ENCODE measurements around the gene SLC22A31. TPM values are rescaled to one million over a fixed set of nuclear protein-coding genes. Genes with fewer than 3 reads are reported as not detected.
A peak's percentile ranks its signal among the peaks of the same experiment; 100 is the strongest.

The SLC22A31 gene
- total and polyA plus RNA-seq, 9 of the 15 experiments (the other 6 are each of a cell fraction or from before 2014, with no cell fraction given) = 0.29 to 2.2 (median 0.47) TPM; not detected in 3

GRCh38 chr16:89167425-89167941, 32.9 kb downstream of the SLC22A31 start (continued):
- TF ChIP-seq ZBTB5 (IDR thresholded peaks at IDR 0.05) (no peak), PHF21A (IDR thresholded peaks at IDR 0.05; ENCODE audit: borderline replicate concordance, low read depth) (no peak), SAP30 (IDR thresholded peaks at IDR 0.05; ENCODE audit: borderline replicate concordance, insufficient read depth, low read depth, low read length, poor library complexity, severe bottlenecking) (no peak), TAL1 (IDR thresholded peaks at IDR 0.05) (no peak), HSF4 (CRISPR knock-in tag; IDR thresholded peaks at IDR 0.05; ENCODE audit: borderline replicate concordance) (no peak), PHTF2 (CRISPR knock-in tag; IDR thresholded peaks at IDR 0.05) (no peak), ZNF551 (CRISPR knock-in tag; IDR thresholded peaks at IDR 0.05) (no peak), TAF1 (IDR thresholded peaks at IDR 0.05; ENCODE audit: control insufficient read depth, extremely low read depth, insufficient read depth, low read length, severe bottlenecking) (no peak), ASH1L (IDR thresholded peaks at IDR 0.05; ENCODE audit: borderline replicate concordance, low read depth, partially characterized antibody) (no peak), HLTF (IDR thresholded peaks at IDR 0.05) (0 out of 2 replicates have a peak, but pooled peaks have one; percentile 40), PTRF (tag; IDR thresholded peaks at IDR 0.05) (no peak), ZNF324 (CRISPR knock-in tag; IDR thresholded peaks at IDR 0.05) (no peak), RAD51 (IDR thresholded peaks at IDR 0.05; ENCODE audit: borderline replicate concordance, low read depth) (no peak), SOX6 (IDR thresholded peaks at IDR 0.05) (no peak), PML (IDR thresholded peaks at IDR 0.05; ENCODE audit: low read length) (no peak), TEAD2 (tag; IDR thresholded peaks at IDR 0.05) (no peak), ZNF785 (CRISPR knock-in tag; IDR thresholded peaks at IDR 0.05) (no peak), HDAC6 (IDR thresholded peaks at IDR 0.05; ENCODE audit: low read depth, low read length) (no peak), ZNF518B (CRISPR knock-in tag; IDR thresholded peaks at IDR 0.05) (no peak), PRPF4 (IDR thresholded peaks at IDR 0.05; ENCODE audit: insufficient read depth, low read depth, low read length, poor library complexity, severe bottlenecking) (peak; percentile 74), NR2C1 (IDR thresholded peaks at IDR 0.05) (no peak), NR2C1 (tag; IDR thresholded peaks at IDR 0.05) (no peak), DIDO1 (tag; IDR thresholded peaks at IDR 0.05; ENCODE audit: low read depth) (no peak), ARNT (IDR thresholded peaks at IDR 0.05) (no peak)
- TF ChIP-seq, protein P1, sequence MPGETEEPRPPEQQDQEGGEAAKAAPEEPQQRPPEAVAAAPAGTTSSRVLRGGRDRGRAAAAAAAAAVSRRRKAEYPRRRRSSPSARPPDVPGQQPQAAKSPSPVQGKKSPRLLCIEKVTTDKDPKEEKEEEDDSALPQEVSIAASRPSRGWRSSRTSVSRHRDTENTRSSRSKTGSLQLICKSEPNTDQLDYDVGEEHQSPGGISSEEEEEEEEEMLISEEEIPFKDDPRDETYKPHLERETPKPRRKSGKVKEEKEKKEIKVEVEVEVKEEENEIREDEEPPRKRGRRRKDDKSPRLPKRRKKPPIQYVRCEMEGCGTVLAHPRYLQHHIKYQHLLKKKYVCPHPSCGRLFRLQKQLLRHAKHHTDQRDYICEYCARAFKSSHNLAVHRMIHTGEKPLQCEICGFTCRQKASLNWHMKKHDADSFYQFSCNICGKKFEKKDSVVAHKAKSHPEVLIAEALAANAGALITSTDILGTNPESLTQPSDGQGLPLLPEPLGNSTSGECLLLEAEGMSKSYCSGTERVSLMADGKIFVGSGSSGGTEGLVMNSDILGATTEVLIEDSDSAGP (CRISPR knock-in tag; IDR thresholded peaks at IDR 0.05) = no peak
